GM11168 (cell line): ENCODE results near the gene TMED6.

Experiments
- in situ Hi-C: fragments of 300-500 bp; cut with MboI; formaldehyde crosslinking; loops from one replicate; pipeline ENCODE4 v1.12.0; 2022; ENCODE audit warnings: low sequenced_read_pairs; ENCODE audit not compliant: unreplicated experiment

The TMED6 gene

DNA sequence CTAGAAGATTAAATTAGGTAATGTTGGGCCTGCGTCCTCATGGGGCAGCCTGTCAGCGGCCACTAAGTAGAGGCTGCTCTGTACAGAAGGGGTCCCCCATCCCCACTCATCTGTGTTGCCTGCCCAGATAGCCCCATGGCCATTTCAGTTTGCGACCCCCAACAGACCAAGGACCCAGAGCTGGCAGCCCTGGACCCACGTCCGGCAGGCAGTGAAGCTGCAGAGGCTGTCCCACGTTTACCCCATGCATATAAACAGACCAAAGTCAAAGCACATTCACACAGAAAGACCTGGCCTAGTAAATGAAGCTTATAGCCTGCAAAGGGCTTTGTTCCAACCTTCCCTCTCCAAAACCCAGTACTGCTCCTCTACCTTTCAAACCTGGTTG, 25.8 kb downstream of the TMED6 start:
- in situ Hi-C loops, result no loop called here

- in situ Hi-C loops, result no loop called here
Observed at GRCh38 chr16:69324585-69325253, 26.9 kb downstream of the TMED6 start.

GRCh38 chr16:69324013-69324531, 27.5 kb downstream of the TMED6 start:
- in situ Hi-C loops, result no loop called here

DNA sequence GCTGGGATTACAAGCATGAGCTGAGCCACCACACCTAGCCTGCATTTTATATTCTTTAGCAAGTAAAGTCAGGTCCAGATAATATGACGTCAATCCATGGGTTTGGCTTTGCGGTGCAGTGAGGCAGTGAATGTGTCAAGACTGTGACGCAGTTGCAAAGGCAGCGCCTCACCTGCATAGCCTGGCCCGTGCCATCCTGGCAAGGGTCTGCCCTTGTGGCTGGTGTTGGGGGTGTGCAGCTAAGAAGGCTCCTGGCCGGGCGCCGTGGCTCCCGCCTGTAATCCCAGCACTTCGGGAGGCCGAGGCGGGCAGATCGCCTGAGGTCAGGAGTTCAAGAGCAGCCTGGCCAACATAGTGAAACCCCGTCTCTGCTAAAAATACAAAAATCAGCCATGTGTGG, 28.2 kb downstream of the TMED6 start:
- in situ Hi-C loops, result no loop called here

DNA sequence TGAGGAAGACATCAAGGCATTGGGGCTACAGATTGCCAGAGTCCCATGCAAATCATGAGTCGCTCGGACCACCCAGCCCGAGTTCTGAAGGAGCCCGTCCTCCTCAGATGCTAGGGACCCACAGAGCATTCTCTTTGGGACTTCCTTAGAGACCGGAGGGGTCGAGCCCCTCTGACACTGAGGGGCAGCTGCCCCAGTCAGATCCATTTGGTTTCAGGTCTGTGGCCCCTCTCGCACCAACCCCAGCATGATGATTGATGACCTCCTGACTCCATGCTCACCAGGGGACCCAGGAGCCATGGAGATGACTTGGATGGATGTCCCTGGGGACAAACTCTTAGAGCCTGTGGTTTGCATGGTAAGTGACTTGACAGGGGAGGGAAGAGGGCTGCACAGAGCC, 29.2 kb downstream of the TMED6 start:
- in situ Hi-C loops, result no loop called here

- in situ Hi-C loops, result no loop called here
Observed at GRCh38 chr16:69321080-69321479, 30.5 kb downstream of the TMED6 start.

- in situ Hi-C loops, result no loop called here
Observed at GRCh38 chr16:69320740-69321073, 30.9 kb downstream of the TMED6 start.

DNA sequence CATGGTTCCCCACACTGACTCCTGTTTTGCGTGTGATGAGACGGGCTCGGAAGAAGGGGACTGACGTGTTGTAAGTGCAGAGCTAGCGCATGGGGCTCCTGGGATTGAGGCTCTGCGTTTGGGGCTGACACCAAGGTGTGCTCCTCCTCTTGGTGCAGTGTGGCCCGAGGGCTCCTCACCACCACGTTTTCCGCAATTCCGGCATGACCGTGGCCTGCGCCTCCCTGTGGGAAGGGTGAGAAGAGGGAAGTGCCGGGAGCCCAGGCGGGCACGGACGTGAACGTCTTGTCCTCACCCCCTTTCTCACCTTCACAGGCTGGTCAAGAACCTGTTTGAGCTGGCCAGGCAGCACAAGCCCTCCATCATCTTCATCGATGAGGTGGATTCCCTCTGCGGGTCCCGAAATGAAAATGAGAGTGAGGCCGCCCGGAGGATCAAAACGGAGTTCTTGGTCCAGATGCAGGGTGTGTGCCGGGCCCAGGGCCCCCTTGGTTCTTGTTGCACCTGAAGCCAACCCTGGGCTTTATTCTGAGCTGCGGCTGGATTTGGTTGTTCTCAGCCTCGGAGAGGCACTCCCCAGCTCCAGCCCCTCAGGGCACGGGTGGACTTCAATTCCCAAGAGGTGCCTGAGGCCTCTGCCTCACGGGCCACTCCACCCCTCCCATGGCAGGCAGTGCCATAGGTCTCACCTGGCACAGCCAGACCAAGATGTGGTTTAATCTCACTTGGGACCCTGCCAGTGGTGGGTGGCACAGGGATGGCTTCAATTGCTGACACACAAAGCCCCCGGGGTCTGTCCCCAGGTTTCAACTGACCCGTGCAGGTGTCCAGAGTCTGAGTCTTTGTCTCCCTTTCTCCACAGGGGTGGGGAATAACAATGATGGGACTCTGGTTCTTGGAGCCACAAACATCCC, 31.5 kb downstream of the TMED6 start:
- in situ Hi-C loops, result no loop called here

DNA sequence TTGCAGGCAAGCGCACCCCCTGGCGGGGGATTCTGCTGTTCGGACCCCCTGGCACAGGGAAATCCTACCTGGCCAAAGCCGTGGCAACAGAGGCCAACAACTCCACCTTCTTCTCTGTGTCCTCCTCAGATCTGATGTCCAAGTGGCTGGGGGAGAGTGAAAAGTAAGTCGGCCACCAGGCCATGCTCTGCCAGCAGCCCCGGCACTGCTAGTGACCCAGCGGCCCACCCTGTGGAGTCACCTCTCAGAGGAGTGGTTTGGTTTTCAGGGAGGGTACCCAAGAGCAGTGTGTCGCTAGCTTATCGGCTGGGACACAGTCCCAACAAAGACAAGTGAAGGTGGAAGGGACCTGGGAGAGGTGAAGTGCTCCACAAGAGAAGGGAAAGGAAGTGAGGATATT, 32.2 kb downstream of the TMED6 start:
- in situ Hi-C loops, result no loop called here

DNA sequence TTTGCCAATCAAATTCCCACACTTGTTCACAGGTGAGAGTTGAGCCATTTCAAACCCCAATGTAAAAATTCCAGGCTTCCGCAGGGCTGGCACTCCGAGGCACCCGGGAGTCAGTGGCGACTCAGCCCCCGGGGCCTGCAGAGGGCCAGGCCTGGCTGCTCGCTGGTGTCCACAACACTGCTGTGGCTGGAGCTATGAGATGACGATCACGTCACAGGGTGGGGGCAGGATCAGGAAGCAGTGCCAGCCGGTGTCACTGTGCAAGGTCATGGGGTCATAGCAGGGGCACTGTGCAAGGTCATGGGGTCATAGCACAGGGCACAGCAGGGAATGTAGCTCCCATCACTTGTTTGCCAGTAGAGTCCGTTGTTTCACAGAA, 32.7 kb downstream of the TMED6 start:
- in situ Hi-C loops, result no loop called here

DNA sequence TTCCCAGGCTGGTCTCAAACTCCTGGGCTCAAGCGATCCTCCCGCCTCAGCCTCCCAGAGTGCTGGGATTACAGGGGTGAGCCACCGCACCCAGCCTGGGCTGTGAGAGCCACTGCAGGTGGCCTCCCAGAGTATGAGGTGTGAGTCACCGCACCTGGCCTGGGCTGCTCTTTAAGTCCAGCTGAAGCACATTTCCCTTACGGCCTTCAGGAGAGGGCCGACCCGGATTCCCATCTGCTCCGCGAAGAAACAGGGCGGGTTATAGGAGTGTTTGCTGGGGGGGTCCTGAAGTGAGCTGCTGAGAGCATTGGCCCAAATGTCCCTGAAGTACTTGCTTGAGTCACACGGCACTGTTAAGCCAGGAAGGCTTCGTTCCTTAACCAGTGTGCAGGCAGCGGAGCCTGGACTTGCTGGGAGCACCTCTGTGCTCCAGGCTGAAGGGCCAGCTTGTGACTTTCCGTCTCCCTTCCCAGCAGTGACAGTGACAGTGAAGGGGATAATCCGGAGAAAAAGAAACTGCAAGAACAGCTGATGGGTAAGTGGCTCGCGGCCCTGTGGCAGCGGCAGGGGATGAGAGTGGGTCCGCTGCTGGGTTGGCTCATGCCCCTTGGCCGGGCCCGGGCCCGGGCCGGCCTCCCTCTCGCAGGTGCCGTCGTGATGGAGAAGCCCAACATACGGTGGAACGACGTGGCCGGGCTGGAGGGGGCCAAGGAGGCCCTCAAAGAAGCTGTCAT, 33.2 kb downstream of the TMED6 start:
- in situ Hi-C loops, result no loop called here

GRCh38 chr16:69316595-69317034, 35.0 kb downstream of the TMED6 start:
- in situ Hi-C loops, result no loop called here

GRCh38 chr16:69315486-69316311, 35.9 kb downstream of the TMED6 start:
- in situ Hi-C loops, result no loop called here

DNA sequence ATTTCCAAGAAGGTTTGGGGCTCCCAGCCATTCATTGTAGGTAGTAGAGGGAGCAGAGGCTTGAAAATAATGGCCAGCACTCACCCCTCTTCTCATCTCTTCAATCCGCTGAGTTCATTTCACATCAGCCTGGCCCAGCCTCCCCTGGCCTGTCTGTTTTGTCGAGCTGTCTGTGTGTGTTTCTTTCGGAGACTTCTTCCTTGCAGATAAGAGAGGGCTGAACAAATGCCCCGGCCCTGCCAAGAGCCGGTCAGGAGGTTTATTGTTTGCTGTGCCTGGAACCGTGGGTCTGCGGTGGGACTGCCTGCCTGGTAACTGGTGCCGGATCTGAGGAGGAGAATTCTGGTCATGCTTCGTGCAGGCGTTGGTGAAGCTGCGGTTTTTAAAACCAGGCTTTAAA, 37.1 kb downstream of the TMED6 start:
- in situ Hi-C loops, result no loop called here

- in situ Hi-C loops, result no loop called here
Observed at GRCh38 chr16:69313469-69313868, 38.1 kb downstream of the TMED6 start.

- in situ Hi-C loops, result no loop called here
Observed at GRCh38 chr16:69311533-69312387, 39.8 kb downstream of the TMED6 start.

GRCh38 chr16:69310653-69311532, 40.7 kb downstream of the TMED6 start, which contains the start of gene VPS4A:
TSS of gene VPS4A (plus strand) at chr16:69311350. CDS start at chr16:69311512, 162 bp downstream.
- in situ Hi-C loops, result no loop called here

DNA sequence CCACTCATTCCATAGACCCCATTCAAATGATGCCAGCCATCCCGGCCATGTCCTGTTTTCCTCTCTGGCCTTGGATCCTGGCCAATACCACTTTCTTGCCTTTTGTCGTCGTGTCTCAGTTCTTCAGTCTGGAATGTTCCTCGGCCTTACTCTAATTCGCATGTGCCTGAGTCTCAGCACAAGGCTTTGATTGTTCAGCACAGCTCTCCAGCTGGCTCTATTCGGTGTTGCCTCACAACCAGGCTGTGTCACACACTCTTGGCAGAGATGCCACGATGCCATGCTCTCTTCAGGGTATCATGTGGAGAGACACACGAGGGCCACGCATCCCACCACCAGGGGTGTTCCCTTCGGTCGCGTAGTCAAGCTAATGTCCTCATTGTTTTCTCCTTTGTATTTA, 42.3 kb downstream of the TMED6 start:
- in situ Hi-C loops, result no loop called here
